Transverse colon (tissue), 4 donors: ENCODE measurements around the gene KHDRBS1.

Experiments
- EP300 ChIP-seq: sonication (generic); formaldehyde crosslinking; IDR thresholded peaks from one replicate; pipeline ENCODE4 v1.6.1; 2017; ENCODE audit warnings: antibody characterized with exemption, low read depth
- POLR2A ChIP-seq: fragments of 450-650 bp; IDR thresholded peaks from one replicate; pipeline ENCODE4 v1.6.1; 2016; ENCODE audit warnings: antibody characterized with exemption, mild to moderate bottlenecking, moderate library complexity
- POLR2AphosphoS5 ChIP-seq, 3 donors: sonication (generic); formaldehyde crosslinking; IDR thresholded peaks; one replicate each; pipeline ENCODE4 v1.6.1; 2016; ENCODE audit warnings: antibody characterized with exemption in 3 of 3
- TF ChIP-seq, protein P1 (sequence below), 5 experiments: fragments of 200-600 bp in 3 of 5; fragments of 450-650 bp in 2 of 5; sonication (generic) in 3 of 5; IDR thresholded peaks; 1 replicate in 2 of 5; 2 replicates in 3 of 5; pipeline ENCODE4 v1.5.1; 2016 to 2017; ENCODE audit warnings: antibody characterized with exemption in 5 of 5, inconsistent platforms in 3 of 5, mild to moderate bottlenecking in 2 of 5, moderate library complexity in 1 of 5

DNA sequence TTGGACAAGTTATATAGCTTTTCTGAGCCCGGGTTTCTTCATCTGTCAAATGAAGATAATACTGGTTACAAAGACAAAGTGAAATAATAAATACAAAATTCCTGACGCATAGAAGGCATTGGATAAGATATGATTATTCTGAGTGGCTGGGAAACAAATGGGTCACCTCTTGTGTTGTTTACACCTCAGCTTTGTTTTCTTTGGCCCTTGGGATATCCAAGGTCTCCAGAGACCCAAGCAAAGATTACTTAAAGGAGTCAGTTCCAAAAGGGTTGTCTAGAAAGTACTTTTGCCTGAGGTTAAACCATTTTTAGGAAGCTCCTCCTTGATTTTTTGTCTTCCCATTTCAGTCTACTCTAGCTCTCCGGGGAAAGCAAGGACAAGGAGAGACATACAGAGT is 9.7 kb downstream of the KHDRBS1 start:
- TF ChIP-seq POLR2A, result no peak
- TF ChIP-seq, protein P1, sequence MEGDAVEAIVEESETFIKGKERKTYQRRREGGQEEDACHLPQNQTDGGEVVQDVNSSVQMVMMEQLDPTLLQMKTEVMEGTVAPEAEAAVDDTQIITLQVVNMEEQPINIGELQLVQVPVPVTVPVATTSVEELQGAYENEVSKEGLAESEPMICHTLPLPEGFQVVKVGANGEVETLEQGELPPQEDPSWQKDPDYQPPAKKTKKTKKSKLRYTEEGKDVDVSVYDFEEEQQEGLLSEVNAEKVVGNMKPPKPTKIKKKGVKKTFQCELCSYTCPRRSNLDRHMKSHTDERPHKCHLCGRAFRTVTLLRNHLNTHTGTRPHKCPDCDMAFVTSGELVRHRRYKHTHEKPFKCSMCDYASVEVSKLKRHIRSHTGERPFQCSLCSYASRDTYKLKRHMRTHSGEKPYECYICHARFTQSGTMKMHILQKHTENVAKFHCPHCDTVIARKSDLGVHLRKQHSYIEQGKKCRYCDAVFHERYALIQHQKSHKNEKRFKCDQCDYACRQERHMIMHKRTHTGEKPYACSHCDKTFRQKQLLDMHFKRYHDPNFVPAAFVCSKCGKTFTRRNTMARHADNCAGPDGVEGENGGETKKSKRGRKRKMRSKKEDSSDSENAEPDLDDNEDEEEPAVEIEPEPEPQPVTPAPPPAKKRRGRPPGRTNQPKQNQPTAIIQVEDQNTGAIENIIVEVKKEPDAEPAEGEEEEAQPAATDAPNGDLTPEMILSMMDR (IDR thresholded peaks at IDR 0.05), result no peak
- TF ChIP-seq EP300, result no peak
- TF ChIP-seq POLR2AphosphoS5 (IDR thresholded peaks at IDR 0.05), result no peak
